ENCODE data around the gene OBSL1. TPM values are rescaled to one million over a fixed set of nuclear protein-coding genes. Genes with fewer than 3 reads are reported as not detected.

OBSL1 gene
- total RNA-seq, 2 experiments from 2014 or later, result 0.16 TPM; not detected in 1

GRCh38 chr2:219537657-219538488 lies 33.5 kb downstream of the OBSL1 start:
- no peaks in the 10 kb centered on the region for H3K9me3 Mint-ChIP-seq (ENCODE audit: low read depth)
- ATAC-seq (no peak), DNase-seq (no peak)
- no peaks in the 10 kb centered on the region for H3K27me3 Mint-ChIP-seq
- no peak overlapping the region for H3K4me3 Mint-ChIP-seq
- H3K27ac Mint-ChIP-seq, result no peak overlapping the region
- H3K4me1 Mint-ChIP-seq, result peaks cover 15% of the 10 kb centered on the region
- H3K36me3 Mint-ChIP-seq, result peaks cover 3% of the 10 kb centered on the region
- CTCF ChIA-PET, result interaction anchor here (1.1 to 8.4 kb wide), 4 partner anchors 10 to 135 kb away, joined by 3 to 89 read pairs (median 34); no protein-coding TSS in a partner anchor

GRCh38 chr2:219536967-219537366 lies 34.4 kb downstream of the OBSL1 start:
- Mint-ChIP-seq H3K36me3 (peaks cover 3% of the 10 kb centered on the region), H3K4me1 (peaks cover 8% of the 10 kb centered on the region), H3K4me3 (no peak overlapping the region), H3K27ac (no peak overlapping the region), H3K27me3 (no peaks in the 10 kb centered on the region), H3K9me3 (ENCODE audit: low read depth) (no peaks in the 10 kb centered on the region)
- ATAC-seq (no peak), DNase-seq (no peak)
- CTCF ChIA-PET, result interaction anchor here (0.9 to 8.4 kb wide), 4 partner anchors 9 to 134 kb away, joined by 3 to 60 read pairs (median 6); partner anchors contain the start of gene STK11IP

- ATAC-seq (no peak), DNase-seq (no peak)
- Mint-ChIP-seq H3K4me3 (no peak overlapping the region), H3K27ac (no peak overlapping the region), H3K36me3 (peaks cover 2% of the 10 kb centered on the region), H3K27me3 (no peaks in the 10 kb centered on the region), H3K9me3 (ENCODE audit: low read depth) (no peaks in the 10 kb centered on the region), H3K4me1 (peaks cover 4% of the 10 kb centered on the region)
- CTCF ChIA-PET, result interaction anchor here (0.9 to 2.1 kb wide), 3 partner anchors 9 to 133 kb away, joined by 3 to 8 read pairs (median 3); partner anchors contain the start of gene STK11IP
Measured at GRCh38 chr2:219536425-219536824, 34.9 kb downstream of the OBSL1 start.

GRCh38 chr2:219533930-219534661 lies 37.2 kb downstream of the OBSL1 start:
- CTCF ChIA-PET, result interaction anchor here (0.7 to 9.6 kb wide), 3 partner anchors 8 to 519 kb away, joined by 3 to 149 read pairs (median 85); partner anchors contain the start of genes CHPF, GMPPA and TMEM198
- Mint-ChIP-seq H3K4me3 (no peak overlapping the region), H3K36me3 (peaks cover 2% of the 10 kb centered on the region), H3K9me3 (ENCODE audit: low read depth) (no peaks in the 10 kb centered on the region), H3K4me1 (no peaks in the 10 kb centered on the region), H3K27ac (no peak overlapping the region), H3K27me3 (peaks cover 18% of the 10 kb centered on the region)
- DNase-seq (no peak), ATAC-seq (no peak)

GRCh38 chr2:219532378-219532649 lies 39.0 kb downstream of the OBSL1 start:
- no peak for DNase-seq
- no peak for ATAC-seq
- peaks cover 28% of the 10 kb centered on the region for H3K27me3 Mint-ChIP-seq
- H3K9me3 Mint-ChIP-seq (ENCODE audit: low read depth), result no peaks in the 10 kb centered on the region
- H3K36me3 Mint-ChIP-seq, result no peaks in the 10 kb centered on the region
- H3K4me1 Mint-ChIP-seq, result no peaks in the 10 kb centered on the region
- no peak overlapping the region for H3K4me3 Mint-ChIP-seq
- H3K27ac Mint-ChIP-seq, result no peak overlapping the region
- CTCF ChIA-PET, result interaction anchor here (4.4 to 9.6 kb wide), 4 partner anchors 10 to 131 kb away, joined by 23 to 149 read pairs (median 98); partner anchors contain the start of genes CHPF, GMPPA and TMEM198

GRCh38 chr2:219531639-219532377 lies 39.5 kb downstream of the OBSL1 start:
- peaks cover 32% of the 10 kb centered on the region for H3K27me3 Mint-ChIP-seq
- ATAC-seq (no peak), DNase-seq (no peak)
- no peaks in the 10 kb centered on the region for H3K36me3 Mint-ChIP-seq
- no peak overlapping the region for H3K4me3 Mint-ChIP-seq
- H3K9me3 Mint-ChIP-seq (ENCODE audit: low read depth), result no peaks in the 10 kb centered on the region
- H3K4me1 Mint-ChIP-seq, result no peaks in the 10 kb centered on the region
- H3K27ac Mint-ChIP-seq, result no peak overlapping the region
- CTCF ChIA-PET, result interaction anchor here (1.1 to 9.6 kb wide), 9 partner anchors 11 to 131 kb away, joined by 3 to 149 read pairs (median 23); partner anchors contain the start of genes CHPF, GMPPA and TMEM198

- Mint-ChIP-seq H3K4me1 (no peaks in the 10 kb centered on the region), H3K4me3 (no peak overlapping the region), H3K36me3 (no peaks in the 10 kb centered on the region), H3K27me3 (peaks cover 46% of the 10 kb centered on the region), H3K27ac (no peak overlapping the region), H3K9me3 (ENCODE audit: low read depth) (no peaks in the 10 kb centered on the region)
- DNase-seq (peak; percentile 86), ATAC-seq (peak; percentile 91)
- CTCF ChIA-PET, result interaction anchor here (0.6 to 9.6 kb wide), 36 partner anchors 9 to 375 kb away, joined by 3 to 149 read pairs (median 6); partner anchors contain the start of genes ASIC4, CHPF, DNPEP and GMPPA
Measured at GRCh38 chr2:219530048-219530963, 41.0 kb downstream of the OBSL1 start.

GRCh38 chr2:219527472-219527871 lies 43.9 kb downstream of the OBSL1 start:
- Mint-ChIP-seq H3K27me3 (peaks cover 72% of the 10 kb centered on the region), H3K9me3 (ENCODE audit: low read depth) (no peaks in the 10 kb centered on the region)
- no peak for ATAC-seq

GRCh38 chr2:219527076-219527394 lies 44.3 kb downstream of the OBSL1 start:
- no peak for ATAC-seq
- H3K4me3 Mint-ChIP-seq, result no peak overlapping the region
- no peak overlapping the region for H3K27ac Mint-ChIP-seq
- CTCF ChIA-PET, result interaction anchor here (1.3 to 9.6 kb wide), 11 partner anchors 9 to 126 kb away, joined by 3 to 149 read pairs (median 8); partner anchors contain the start of genes ASIC4, CHPF, GMPPA and TMEM198
- no peaks in the 10 kb centered on the region for H3K36me3 Mint-ChIP-seq
- H3K4me1 Mint-ChIP-seq, result peaks cover 1% of the 10 kb centered on the region
- no peaks in the 10 kb centered on the region for H3K9me3 Mint-ChIP-seq (ENCODE audit: low read depth)
- peaks cover 74% of the 10 kb centered on the region for H3K27me3 Mint-ChIP-seq
- no peak for DNase-seq

More at GRCh38 chr2:219527472-219527871, 43.9 kb downstream of the OBSL1 start:
- Mint-ChIP-seq H3K4me1 (no peaks in the 10 kb centered on the region), H3K27ac (no peak overlapping the region), H3K4me3 (no peak overlapping the region), H3K36me3 (no peaks in the 10 kb centered on the region)
- CTCF ChIA-PET, result interaction anchor here (0.8 to 9.6 kb wide), 14 partner anchors 9 to 126 kb away, joined by 3 to 149 read pairs (median 4); partner anchors contain the start of genes ASIC4, CHPF, GMPPA and TMEM198
- DNase-seq, result no peak

- peaks cover 79% of the 10 kb centered on the region for H3K27me3 Mint-ChIP-seq
- H3K4me3 Mint-ChIP-seq, result no peak overlapping the region
- DNase-seq, result no peak
- no peak overlapping the region for H3K27ac Mint-ChIP-seq
- no peaks in the 10 kb centered on the region for H3K36me3 Mint-ChIP-seq
- no peaks in the 10 kb centered on the region for H3K9me3 Mint-ChIP-seq (ENCODE audit: low read depth)
- ATAC-seq, result no peak
- CTCF ChIA-PET, result interaction anchor here (1.1 to 9.6 kb wide), 8 partner anchors 11 to 125 kb away, joined by 3 to 149 read pairs (median 11); partner anchors contain the start of genes ASIC4, CHPF, GMPPA and TMEM198
- H3K4me1 Mint-ChIP-seq, result peaks cover 4% of the 10 kb centered on the region
Measured at GRCh38 chr2:219526320-219527075, 44.8 kb downstream of the OBSL1 start.

GRCh38 chr2:219525533-219526232 lies 45.7 kb downstream of the OBSL1 start:
- peaks cover 4% of the 10 kb centered on the region for H3K4me1 Mint-ChIP-seq
- H3K9me3 Mint-ChIP-seq (ENCODE audit: low read depth), result no peaks in the 10 kb centered on the region
- H3K4me3 Mint-ChIP-seq, result no peak overlapping the region
- no peak for ATAC-seq
- no peak for DNase-seq
- H3K27me3 Mint-ChIP-seq, result peaks cover 85% of the 10 kb centered on the region
- no peak overlapping the region for H3K27ac Mint-ChIP-seq
- CTCF ChIA-PET, result interaction anchor here (1.1 to 9.6 kb wide), 6 partner anchors 15 to 63 kb away, joined by 3 to 149 read pairs (median 6); partner anchors contain the start of genes CHPF, GMPPA and TMEM198
- no peaks in the 10 kb centered on the region for H3K36me3 Mint-ChIP-seq

Measured in activated CD8-positive, alpha-beta memory T cell treated with anti-CD3 and anti-CD28 coated beads, Interleukin-2, amount 10 ng/mL, durations not matched to agents 7 days and 5 days (primary cell).